H1 (cell line): ENCODE measurements around the gene TRIM44. TPM values are rescaled to one million over a fixed set of nuclear protein-coding genes. Genes with fewer than 3 reads are reported as not detected.

ENCODE experiments used
- CTCF ChIA-PET: fragments of 300-600 bp; sonication (Branson Sonifier 250); formaldehyde crosslinking; loops from one replicate; lab custom pipeline; 2021; ENCODE audit not compliant: partially characterized antibody; lab: Charles Lee
- POLR2A ChIA-PET: fragments of 300-600 bp; sonication (Branson Sonifier 250); formaldehyde crosslinking; loops from one replicate; lab custom pipeline; 2021; ENCODE audit warnings: inconsistent platforms; ENCODE audit not compliant: partially characterized antibody; lab: Charles Lee
- DNase-seq, 2 experiments: peaks; one replicate each; pipeline versions ENCODE4 v3.0.0 to v3.0.0-alpha.2; 2010 to 2022; ENCODE audit warnings: low spot score in 2 of 2, low read depth in 1 of 2, mixed read lengths in 1 of 2
- FAIRE-seq: peaks from 2 replicates; lab custom pipeline; 2011; peaks lifted over from hg19 to GRCh38; lab: Jason Lieb, UNC
- H2AFZ ChIP-seq: 2 replicates; pipeline ENCODE4 v1.8.1; 2012; ENCODE audit warnings: low read length, inconsistent platforms
- H2AK5ac ChIP-seq: 2 replicates; pipeline ENCODE4 v1.6.1; 2013; ENCODE audit warnings: low read depth, low read length
- H2BK120ac ChIP-seq: replicated peaks from 2 replicates; pipeline ENCODE3; 2013; ENCODE audit warnings: low read depth, low read length, inconsistent platforms
- H2BK12ac ChIP-seq: 2 replicates; pipeline ENCODE4 v1.6.1; 2013; ENCODE audit warnings: low read depth, low read length
- H2BK15ac ChIP-seq: 2 replicates; pipeline ENCODE4 v1.6.1; 2013; ENCODE audit warnings: low read length
- H2BK20ac ChIP-seq: 2 replicates; pipeline ENCODE4 v1.6.1; 2013; ENCODE audit warnings: low read length
- H2BK5ac ChIP-seq: 2 replicates; pipeline ENCODE4 v1.6.1; 2013; ENCODE audit warnings: low read depth, low read length
- H3K14ac ChIP-seq: 2 replicates; pipeline ENCODE4 v1.6.1; 2013; ENCODE audit warnings: inconsistent platforms; ENCODE audit not compliant: insufficient read length
- H3K18ac ChIP-seq: 2 replicates; pipeline ENCODE4 v1.6.1; 2013; ENCODE audit warnings: low read length; ENCODE audit errors: extremely low read depth
- H3K23ac ChIP-seq: 2 replicates; pipeline ENCODE4 v1.6.1; 2013; ENCODE audit warnings: inconsistent platforms; ENCODE audit not compliant: insufficient read length
- H3K23me2 ChIP-seq: 2 replicates; pipeline ENCODE4 v1.6.1; 2013; ENCODE audit warnings: low read depth, low read length
- H3K27ac ChIP-seq: 2 replicates; pipeline ENCODE4 v1.6.1; 2011; ENCODE audit warnings: low read depth, low read length, inconsistent platforms
- H3K27me3 ChIP-seq, 4 experiments: replicated peaks in 1 of 4; 1 replicate in 1 of 4; 2 replicates in 3 of 4; pipeline versions ENCODE4 v1.6.1 to v1.8.1; 2011 to 2013; ENCODE audit warnings: low read length in 3 of 4, mild to moderate bottlenecking in 3 of 4, inconsistent platforms in 2 of 4, mixed read lengths in 2 of 4, moderate library complexity in 1 of 4; ENCODE audit not compliant: control insufficient read depth in 3 of 4, insufficient read depth in 3 of 4; ENCODE audit errors: extremely low read depth in 1 of 4
- H3K36me3 ChIP-seq, 4 experiments: 2 replicates each; pipeline versions ENCODE4 v1.6.1 to v1.8.1; 2011 to 2013; ENCODE audit warnings: mild to moderate bottlenecking in 4 of 4, low read length in 3 of 4, moderate library complexity in 2 of 4, control low read depth in 1 of 4, inconsistent platforms in 1 of 4; ENCODE audit not compliant: insufficient read depth in 4 of 4, control insufficient read depth in 2 of 4
- H3K4ac ChIP-seq: replicated peaks from 2 replicates; pipeline ENCODE3; 2013; ENCODE audit warnings: low read length, low read depth, mixed read lengths, inconsistent platforms; ENCODE audit not compliant: insufficient read length
- H3K4me1 ChIP-seq, 4 experiments: replicated peaks in 1 of 4; 1 replicate in 1 of 4; 2 replicates in 3 of 4; pipeline versions ENCODE4 v1.6.1 to v1.8.1; 2011 to 2013; ENCODE audit warnings: low read length in 3 of 4, inconsistent platforms in 2 of 4, mixed read lengths in 1 of 4; ENCODE audit not compliant: insufficient read depth in 4 of 4, control insufficient read depth in 3 of 4
- H3K4me2 ChIP-seq, 2 experiments: 2 replicates each; pipeline versions ENCODE4 v1.6.1 to v1.8.1; 2011 to 2013; ENCODE audit warnings: low read depth in 2 of 2, low read length in 2 of 2, control low read depth in 1 of 2, inconsistent platforms in 1 of 2, mild to moderate bottlenecking in 1 of 2; ENCODE audit not compliant: insufficient read depth in 1 of 2
- H3K4me3 ChIP-seq, 4 experiments: fragments of 200-600, 300-600 bp in 1 of 4; sonication (generic), shearing (Covaris generic), sonication (Bioruptor Twin) in 1 of 4; 2 replicates each; pipeline versions ENCODE4 v1.5.1 to v1.8.1; 2011 to 2016; ENCODE audit warnings: low read length in 4 of 4, low read depth in 3 of 4, control low read depth in 2 of 4, inconsistent platforms in 2 of 4, mild to moderate bottlenecking in 2 of 4, mixed read lengths in 1 of 4, moderate library complexity in 1 of 4; ENCODE audit not compliant: insufficient read depth in 2 of 4; ENCODE audit errors: extremely low read depth in 1 of 4
- H3K56ac ChIP-seq: replicated peaks from 2 replicates; pipeline ENCODE3; 2013; ENCODE audit warnings: low read depth, mild to moderate bottlenecking, mixed read lengths, low read length, inconsistent platforms; ENCODE audit not compliant: insufficient read length
- H3K79me1 ChIP-seq: 2 replicates; pipeline ENCODE4 v1.6.1; 2013; ENCODE audit warnings: low read depth, low read length, control low read depth
- H3K79me2 ChIP-seq, 2 experiments: 2 replicates each; pipeline versions ENCODE4 v1.6.1 to v1.8.1; 2012 to 2013; ENCODE audit warnings: low read length in 2 of 2, mild to moderate bottlenecking in 2 of 2, inconsistent platforms in 1 of 2; ENCODE audit not compliant: insufficient read depth in 2 of 2, control insufficient read depth in 1 of 2
- H3K9ac ChIP-seq, 4 experiments: replicated peaks in 1 of 4; 1 replicate in 1 of 4; 2 replicates in 3 of 4; pipeline versions ENCODE4 v1.6.1 to v1.8.1; 2011 to 2013; ENCODE audit warnings: low read depth in 3 of 4, low read length in 3 of 4, control low read depth in 2 of 4, mild to moderate bottlenecking in 2 of 4, moderate library complexity in 2 of 4, inconsistent platforms in 1 of 4; ENCODE audit errors: extremely low read depth in 1 of 4
- H3K9me3 ChIP-seq, 2 experiments: 2 replicates each; pipeline versions ENCODE4 v1.6.1 to v1.8.1; 2012 to 2013; ENCODE audit warnings: mild to moderate bottlenecking in 2 of 2, moderate library complexity in 2 of 2, control low read depth in 1 of 2, inconsistent platforms in 1 of 2, low read depth in 1 of 2, low read length in 1 of 2, mixed read lengths in 1 of 2; ENCODE audit not compliant: insufficient read depth in 2 of 2
- H4K20me1 ChIP-seq, 2 experiments: replicated peaks in 1 of 2; 2 replicates each; pipeline versions ENCODE3 to v1.8.1; 2011 to 2013; ENCODE audit warnings: inconsistent platforms in 2 of 2, low read length in 2 of 2, mild to moderate bottlenecking in 1 of 2; ENCODE audit not compliant: insufficient read depth in 2 of 2, control insufficient read depth in 1 of 2
- H4K5ac ChIP-seq: 2 replicates; pipeline ENCODE4 v1.6.1; 2013; ENCODE audit warnings: low read length, low read depth, mixed read lengths, inconsistent platforms; ENCODE audit not compliant: insufficient read length
- H4K8ac ChIP-seq: 2 replicates; pipeline ENCODE4 v1.8.0; 2013; ENCODE audit warnings: mild to moderate bottlenecking, moderate library complexity, low read length, inconsistent platforms; ENCODE audit not compliant: insufficient read depth; ENCODE audit errors: extremely low read depth
- H4K91ac ChIP-seq: replicated peaks from 2 replicates; pipeline ENCODE3; 2013; ENCODE audit warnings: low read length, mixed read lengths, inconsistent platforms; ENCODE audit not compliant: insufficient read length
- BCL11A ChIP-seq, 2 experiments: IDR thresholded peaks; one replicate each; pipeline ENCODE4 v1.6.1; 2011; ENCODE audit warnings: low read depth in 2 of 2, low read length in 2 of 2, mild to moderate bottlenecking in 2 of 2
- GABPA ChIP-seq: IDR thresholded peaks from 2 replicates; pipeline ENCODE4 v1.6.1; 2011; ENCODE audit warnings: mild to moderate bottlenecking, low read length, moderate library complexity, borderline replicate concordance; ENCODE audit not compliant: insufficient read depth
- TEAD4 ChIP-seq: IDR thresholded peaks from 2 replicates; pipeline ENCODE4 v1.6.1; 2012; ENCODE audit warnings: low read depth, low read length, inconsistent platforms, mixed read lengths
- WGBS, 2 experiments: shearing (Covaris generic) in 1 of 2; methylation state at CpG; one replicate each; pipeline versions ENCODE4 v1.1.6 to v1.1.7; 2013 to 2015; ENCODE audit warnings: low lambda C conversion rate in 2 of 2, mixed read lengths in 2 of 2, inconsistent platforms in 1 of 2, low coverage in 1 of 2, missing lambda C conversion rate in 1 of 2; ENCODE audit not compliant: insufficient replicate concordance in 2 of 2, insufficient coverage in 1 of 2, insufficient read length in 1 of 2; ENCODE audit errors: extremely low coverage in 1 of 2, missing lambda C conversion rate in 1 of 2; 5-methylcytosine and 5-hydroxymethylcytosine counted together
- polyA plus RNA-seq, 7 experiments: library from polyadenylated mRNA; depleted of rRNA in 3 of 7; stranded (reverse) in 5 of 7; unstranded in 2 of 7; fragments of >200 nt in 5 of 7; fragments of 200-250 nt in 2 of 7; gene quantifications; 1 replicate in 5 of 7; 2 replicates in 1 of 7; 4 replicates in 1 of 7; pipeline versions ENCODE4 v1.2.1 to v1.2.3, GENCODE V29; 2011 to 2013; ENCODE audit warnings: missing spikeins in 2 of 7, mixed read lengths in 2 of 7
- total RNA-seq: library from RNA; stranded (reverse); fragmentation: NEBNext Ultra II Directional; extraction: Animal tissue kit (Norgen Biotek cat#: 25700); gene quantifications from 2 replicates; pipeline ENCODE4 v1.2.1, GENCODE V29; 2021

Gene TRIM44
- total and polyA plus RNA-seq, 2 of the 8 experiments (the other 6 are each of a cell fraction or from before 2014, with no cell fraction given): 13.9 to 34.4 TPM

GRCh38 chr11:35859301-35859700 lies 196.7 kb downstream of the TRIM44 start:
- Histone ChIP-seq H3K14ac (no peak overlapping the region), H2BK120ac (no peak overlapping the region), H4K5ac (no peak overlapping the region), H3K23ac (no peak overlapping the region), H4K20me1 (peaks cover 0 to 5% of the 10 kb centered on the region in 2 experiments), H3K4ac (no peak overlapping the region), H3K18ac (no peak overlapping the region), H2BK15ac (no peak overlapping the region), H3K4me3 (no peak overlapping the region), H3K36me3 (no peaks in the 10 kb centered on the region), H4K91ac (no peak overlapping the region), H2AK5ac (no peak overlapping the region; the same call in 1 of the 2 replicates), H3K27ac (no peak overlapping the region), H3K9me3 (no peaks in the 10 kb centered on the region; a peak in 1 of 4 replicates), H2BK12ac (no peak overlapping the region), H3K9ac (no peak overlapping the region), H3K23me2 (peaks cover 6% of the 10 kb centered on the region; the same call in 1 of the 2 replicates), H2BK5ac (no peak overlapping the region), H3K56ac (no peak overlapping the region), H2BK20ac (no peak overlapping the region), H2AFZ (no peak overlapping the region), H3K4me2 (no peak overlapping the region), H3K4me1 (no peaks in the 10 kb centered on the region), H4K8ac (no peak overlapping the region), H3K27me3 (no peaks in the 10 kb centered on the region), H3K79me1 (no peaks in the 10 kb centered on the region), H3K79me2 (no peaks in the 10 kb centered on the region)
- CTCF ChIA-PET: interaction anchor here (1.0 to 2.0 kb wide), 3 partner anchors 35 to 210 kb away, joined by 3 to 7 read pairs (median 3); no protein-coding TSS in a partner anchor
- POLR2A ChIA-PET: no interaction called here
- no peak for FAIRE-seq
- TF ChIP-seq BCL11A (IDR thresholded peaks at IDR 0.05; ENCODE audit: low read depth in 2 of 2, low read length in 2 of 2) (no peak), TEAD4 (no peak), GABPA (no peak)
- DNase-seq: no peak
- 80% methylated on average over 2 of the region's 2 CpGs; no CpG with 5 or more reads in 1 of the 2 experiments for WGBS, 2 experiments
